Posterior vena cava (tissue), 2 donors: ENCODE results near the gene APAF1. TPM values are rescaled to one million over a fixed set of nuclear protein-coding genes. Genes with fewer than 3 reads are reported as not detected.

ENCODE experiments used
- DNase-seq: peaks from one replicate; pipeline ENCODE4 v3.0.0-alpha.2; 2020; ENCODE audit warnings: low spot score
- intact Hi-C, 2 donors: fragments of 100-400 bp; cut with DNase I; formaldehyde crosslinking; loops; one replicate each; pipeline versions ENCODE4 v1.14.1 to v1.14.2; 2022 to 2023
- total RNA-seq, 2 donors: library from RNA; stranded (reverse); fragmentation: NEBNext Ultra II Directional; extraction: Animal tissue kit (Norgen Biotek cat#: 25700); gene quantifications; one replicate each; pipeline ENCODE4 v1.2.1, GENCODE V29; 2021
- donor health status: DM: yes; HTN: yes; CAD: no.
- donor health status: DM: yes; HTN: yes; CAD: no.

Gene APAF1
- total RNA-seq, 2 donors from 2014 or later = 11.5 to 13.0 TPM

DNA sequence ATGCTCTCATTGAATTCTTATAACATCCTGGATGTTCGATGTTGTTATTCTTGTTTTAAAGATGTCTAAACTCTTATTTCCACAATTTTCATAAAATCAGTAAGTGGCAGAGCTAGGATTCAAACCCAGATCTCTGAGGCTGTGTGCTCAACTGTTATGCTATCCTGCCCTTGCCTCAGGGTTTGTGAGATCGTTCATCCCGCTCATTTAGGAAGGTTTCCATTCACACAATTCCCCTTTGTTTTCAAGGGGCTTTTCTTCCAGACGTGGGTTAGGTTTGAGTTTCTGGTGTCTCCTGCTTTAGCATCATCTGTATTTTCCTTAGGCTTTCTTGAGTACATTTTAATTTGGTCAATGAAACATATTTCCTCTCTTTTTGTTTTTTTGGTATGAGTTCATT, 69.3 kb downstream of the APAF1 start:
- DNase-seq = no peak
- intact Hi-C loops = no loop called here

DNA sequence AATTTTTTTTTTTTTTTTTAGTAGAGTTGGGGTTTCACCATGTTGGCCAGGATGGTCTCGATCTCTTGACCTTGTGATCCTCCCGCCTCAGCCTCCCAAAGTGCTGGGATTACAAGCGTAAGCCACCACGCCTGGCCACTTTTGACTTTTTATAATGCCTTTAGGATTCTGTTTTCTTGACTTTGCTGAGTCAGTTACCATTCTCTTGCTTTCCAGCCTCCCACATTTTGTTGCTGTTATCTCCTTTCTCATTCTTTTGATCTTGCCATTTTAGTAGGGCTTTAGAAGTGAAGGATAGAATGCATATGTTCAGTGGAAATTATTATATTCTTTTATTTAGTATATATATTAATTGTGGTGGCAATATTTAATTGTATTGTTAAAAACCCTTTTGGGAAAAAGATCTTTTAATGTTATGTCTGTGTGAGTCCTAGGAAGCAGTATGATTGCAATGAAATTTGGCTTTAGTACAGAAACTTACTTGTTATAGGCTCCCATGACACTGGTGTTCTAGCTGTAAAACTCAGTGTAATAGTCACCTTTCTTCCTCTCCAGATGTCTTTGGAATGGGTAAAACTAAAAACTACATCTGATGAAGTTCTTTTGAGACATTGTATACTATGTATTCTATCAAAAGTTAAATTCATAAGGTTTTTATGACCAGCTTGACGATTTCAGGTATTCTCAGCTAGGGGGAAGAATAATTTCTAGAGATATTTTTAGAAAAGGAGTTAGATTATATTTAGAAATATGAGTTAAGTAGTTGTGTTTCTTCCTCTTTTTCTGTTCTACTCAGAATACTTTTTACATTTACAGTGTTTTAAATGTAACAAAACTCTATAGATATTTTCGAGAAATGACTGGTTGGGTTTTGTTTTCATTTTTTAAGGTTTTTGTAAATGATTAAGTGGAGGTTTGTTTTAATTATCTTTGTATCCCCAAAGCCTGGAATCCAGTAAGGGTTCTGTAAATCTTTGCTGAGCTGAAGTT, 74.7 kb downstream of the APAF1 start:
- intact Hi-C loops = loop anchor here in 1 of 2 donors (10.0 kb wide), 1 partner anchor 275 kb away; no protein-coding TSS in a partner anchor
- DNase-seq = no peak

- intact Hi-C loops = loop anchor here in 1 of 2 donors (10.0 kb wide), 1 partner anchor 274 kb away; no protein-coding TSS in a partner anchor
- DNase-seq = no peak
Observed at GRCh38 chr12:98721204-98721702, 76.2 kb downstream of the APAF1 start.

- no peak for DNase-seq
- intact Hi-C loops = loop anchor here in 1 of 2 donors (10.0 kb wide), 1 partner anchor 270 kb away; no protein-coding TSS in a partner anchor
Observed at GRCh38 chr12:98724384-98725155, 79.5 kb downstream of the APAF1 start.

GRCh38 chr12:98725476-98726247, 80.6 kb downstream of the APAF1 start:
- intact Hi-C loops = loop anchor here in 1 of 2 donors (10.0 kb wide), 1 partner anchor 269 kb away; no protein-coding TSS in a partner anchor
- DNase-seq = no peak

DNA sequence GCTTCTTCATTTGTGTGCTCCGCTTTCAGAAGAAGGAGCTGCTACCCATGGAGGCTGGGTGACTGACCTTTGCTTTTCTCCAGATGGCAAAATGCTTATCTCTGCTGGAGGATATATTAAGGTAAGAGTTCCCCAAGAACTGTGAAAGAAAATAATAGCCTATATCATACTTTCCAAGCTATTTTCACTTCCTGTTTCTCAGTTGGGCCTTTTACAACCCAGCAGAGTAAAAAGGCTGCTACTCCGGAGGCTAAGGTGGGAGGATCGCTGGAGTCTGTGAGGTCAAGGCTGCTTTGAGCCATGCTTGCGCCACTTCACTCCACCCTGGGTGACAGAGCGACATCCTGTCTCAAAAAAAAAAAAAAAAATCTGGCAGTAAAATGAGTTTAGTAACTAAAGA, 82.1 kb downstream of the APAF1 start:
- no peak for DNase-seq
- intact Hi-C loops = loop anchor here in 1 of 2 donors (10.0 kb wide), 1 partner anchor 268 kb away; no protein-coding TSS in a partner anchor

- no peak for DNase-seq
- intact Hi-C loops = no loop called here
Observed at GRCh38 chr12:98730412-98730811, 85.3 kb downstream of the APAF1 start.

GRCh38 chr12:98733667-98734350, 88.7 kb downstream of the APAF1 start:
- intact Hi-C loops = loop anchor here in 1 of 2 donors (2.0 kb wide), 1 partner anchor 33 kb away; no protein-coding TSS in a partner anchor
- DNase-seq = no peak

GRCh38 chr12:98735821-98736220, 90.7 kb downstream of the APAF1 start:
- intact Hi-C loops = no loop called here
- DNase-seq = no peak

- DNase-seq = no peak
- intact Hi-C loops = no loop called here
Observed at GRCh38 chr12:98736352-98737321, 91.5 kb downstream of the APAF1 start.

DNA sequence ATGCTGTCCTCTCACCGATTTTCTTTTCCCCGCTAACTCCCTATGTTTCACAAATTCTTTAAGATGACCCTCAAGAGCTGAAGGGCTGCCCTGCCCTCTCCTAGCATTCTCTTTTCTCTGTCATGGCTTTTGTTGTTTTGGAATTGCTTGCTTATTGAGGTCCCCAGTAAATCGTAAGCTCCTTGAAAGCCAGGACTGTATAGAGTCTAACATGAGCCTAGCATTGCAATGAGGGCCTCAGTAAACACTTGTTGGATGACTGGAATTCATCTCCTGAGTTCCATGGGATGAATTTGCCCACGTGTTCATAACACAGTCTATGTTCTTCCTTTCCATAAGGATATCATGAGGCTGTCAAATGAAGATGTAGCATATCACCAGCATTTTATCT, 92.2 kb downstream of the APAF1 start:
- intact Hi-C loops = no loop called here

DNA sequence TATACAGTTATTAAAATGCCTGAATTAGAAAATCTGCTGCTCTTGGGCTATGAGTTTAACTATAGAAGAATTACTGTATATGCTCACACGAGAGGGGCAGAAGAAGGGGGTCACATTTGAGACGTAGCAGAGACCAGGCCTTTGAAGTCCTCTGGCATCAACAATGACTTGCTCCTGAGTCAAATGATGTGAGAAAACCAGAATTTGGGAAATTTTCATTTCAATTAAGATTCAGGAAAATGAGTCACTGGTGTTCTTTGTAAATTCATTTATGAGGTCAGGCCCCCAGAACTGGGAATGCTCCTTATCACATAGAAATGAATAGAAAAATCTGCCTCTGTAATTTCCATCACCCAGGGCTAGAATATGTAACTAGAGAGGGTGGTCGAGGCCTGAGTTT, 92.9 kb downstream of the APAF1 start:
- intact Hi-C loops = no loop called here
- no peak for DNase-seq

More for the DNA sequence above, 92.2 kb downstream of the APAF1 start:
- DNase-seq = no peak

GRCh38 chr12:98738539-98738938, 93.4 kb downstream of the APAF1 start:
- intact Hi-C loops = no loop called here
- no peak for DNase-seq

GRCh38 chr12:98740751-98741150, 95.7 kb downstream of the APAF1 start:
- intact Hi-C loops = no loop called here
- DNase-seq = no peak

DNA sequence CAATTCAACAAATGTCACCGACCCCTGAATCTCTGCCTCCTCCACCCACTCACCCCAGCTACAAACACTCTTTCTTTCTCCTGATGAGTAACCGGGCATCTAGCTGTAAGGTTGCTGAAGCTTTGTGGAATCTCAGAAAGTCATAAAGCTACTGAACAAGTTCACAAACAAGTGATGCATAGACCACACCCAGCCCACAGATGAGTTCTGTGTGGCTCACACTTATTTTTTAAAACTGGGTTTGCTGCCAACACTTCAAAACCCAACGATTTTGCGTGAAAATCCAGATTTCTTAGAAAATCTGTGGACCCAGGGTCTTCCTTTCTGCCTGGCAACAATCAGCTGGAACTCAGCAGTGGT, 96.1 kb downstream of the APAF1 start:
- intact Hi-C loops = no loop called here
- no peak for DNase-seq

DNA sequence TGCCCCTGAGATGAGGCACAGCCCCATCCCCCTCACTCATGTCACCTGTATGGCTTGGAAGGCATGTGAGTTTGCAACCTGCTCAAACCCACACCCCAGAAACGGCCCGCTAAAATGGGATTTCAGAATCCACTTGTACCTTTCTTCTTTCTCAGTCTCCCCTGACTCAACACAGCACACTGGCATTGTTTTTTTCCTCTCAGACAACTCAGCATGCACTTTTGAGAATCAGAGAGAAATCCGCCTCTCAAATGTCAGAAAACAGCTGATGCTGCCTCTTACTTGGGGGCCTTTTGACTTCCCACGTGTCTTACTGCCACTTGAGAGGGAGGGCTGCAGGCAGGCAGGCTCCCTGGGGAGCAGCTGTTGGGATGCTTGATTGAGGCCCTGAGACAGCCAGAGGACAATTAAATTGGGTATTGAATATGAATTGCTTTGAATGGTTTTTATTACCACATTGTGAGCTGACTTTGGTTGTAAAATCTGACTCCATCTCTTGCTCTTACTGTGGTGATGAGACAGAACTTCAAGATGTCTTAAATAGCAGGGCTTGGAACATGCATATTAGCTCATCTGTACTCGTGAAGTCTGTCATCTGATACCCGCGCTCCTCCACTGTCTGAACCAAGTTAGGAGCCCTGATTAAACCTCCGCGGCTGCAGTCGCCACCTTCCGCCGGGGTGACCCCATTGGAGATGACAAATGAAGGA, 96.6 kb downstream of the APAF1 start:
- intact Hi-C loops = no loop called here
- no peak for DNase-seq
